GM12878 (cell line): ENCODE measurements around the gene STK11. TPM values are rescaled to one million over a fixed set of nuclear protein-coding genes. Genes with fewer than 3 reads are reported as not detected.
A peak's percentile ranks its signal among the peaks of the same experiment; 100 is the strongest.
"Not testable (repeated sequence)": the region's sequence is repeated elsewhere in the genome, so short reads cannot be mapped to it uniquely, and the experiment has no call there.

Experiments used
- ATAC-seq: fragments of 200-7000 bp; cut with Tn5 transposase; 3 replicates; pipeline ENCODE4 v1.9.1; 2020; ENCODE audit warnings: mild to moderate bottlenecking, moderate library complexity
- BruUV-seq: library from RNA; stranded (reverse); fragments of 400-500 nt; replicated peaks from 2 replicates; lab custom pipeline; 2021; lab: Mats Ljungman, UMichigan
- CTCF ChIA-PET: fragments of 300-600 bp; sonication (Branson Sonifier 250); formaldehyde crosslinking; extraction: SDS; loops from one replicate; lab custom pipeline; 2021; ENCODE audit warnings: inconsistent platforms; lab: Yijun Ruan, JAX
- POLR2A ChIA-PET: fragments of 350-600 bp; formaldehyde crosslinking; extraction: SDS; loops from one replicate; lab custom pipeline; 2021; ENCODE audit warnings: inconsistent platforms; lab: Charles Lee
- RAD21 ChIA-PET: fragments of 300-600 bp; sonication (Branson Sonifier 250); formaldehyde crosslinking; loops from one replicate; lab custom pipeline; 2023; ENCODE audit warnings: antibody characterized with exemption; ENCODE audit not compliant: unreplicated experiment; lab: Charles Lee
- SMC1A ChIA-PET: fragments of 300-600 bp; sonication (Branson Sonifier 250); formaldehyde crosslinking; loops from one replicate; lab custom pipeline; 2023; ENCODE audit not compliant: unreplicated experiment, uncharacterized antibody; lab: Charles Lee
- DNase-seq: peaks from one replicate; pipeline ENCODE4 v3.0.0-alpha.2; 2011; ENCODE audit warnings: low read depth, low spot score
- FAIRE-seq: peaks from 3 replicates; lab custom pipeline; 2011; peaks lifted over from hg19 to GRCh38; lab: Jason Lieb, UNC
- H2AFZ ChIP-seq: 2 replicates; pipeline ENCODE4 v1.6.0; 2011; ENCODE audit warnings: low read depth, low read length, control low read depth; ENCODE audit not compliant: control insufficient read depth
- H3K27ac ChIP-seq: 2 replicates; pipeline ENCODE4 v1.5.1; 2011; ENCODE audit warnings: control low read depth; ENCODE audit not compliant: control insufficient read depth, insufficient read depth
- H3K27me3 ChIP-seq, 2 experiments: replicated peaks in 1 of 2; 2 replicates each; pipeline versions ENCODE4 v1.6.0 to v1.6.1; 2011; ENCODE audit warnings: low read length in 1 of 2; ENCODE audit not compliant: control insufficient read depth in 2 of 2, insufficient read depth in 2 of 2
- H3K36me3 ChIP-seq, 2 experiments: 2 replicates each; pipeline ENCODE4 v1.5.1; 2011; ENCODE audit warnings: low read length in 1 of 2; ENCODE audit not compliant: control insufficient read depth in 2 of 2, insufficient read depth in 2 of 2
- H3K4me1 ChIP-seq: 2 replicates; pipeline ENCODE4 v1.6.1; 2011; ENCODE audit warnings: mild to moderate bottlenecking, low read length, moderate library complexity, mixed read lengths; ENCODE audit not compliant: control insufficient read depth, insufficient read depth
- H3K4me2 ChIP-seq: 2 replicates; pipeline ENCODE4 v1.6.0; 2011; ENCODE audit warnings: control low read depth; ENCODE audit not compliant: control insufficient read depth, insufficient read depth
- H3K4me3 ChIP-seq: fragments of 200-600 bp; sonication (generic); 2 replicates; pipeline ENCODE4 v1.5.1; 2016
- H3K79me2 ChIP-seq: 2 replicates; pipeline ENCODE4 v1.6.0; 2011; ENCODE audit warnings: low read length; ENCODE audit not compliant: control insufficient read depth, insufficient read depth
- H3K9ac ChIP-seq: 2 replicates; pipeline ENCODE4 v1.8.0; 2011; ENCODE audit warnings: low read length, control low read depth, mixed read lengths; ENCODE audit not compliant: control insufficient read depth, insufficient read depth
- H3K9me3 ChIP-seq: replicated peaks from 3 replicates; pipeline ENCODE4 v1.5.1; 2011; ENCODE audit warnings: mild to moderate bottlenecking, low read length; ENCODE audit not compliant: control insufficient read depth, insufficient read depth
- H4K20me1 ChIP-seq: 2 replicates; pipeline ENCODE4 v1.6.0; 2011; ENCODE audit not compliant: control insufficient read depth, insufficient read depth
- POLR2A ChIP-seq: IDR thresholded peaks from 2 replicates; pipeline ENCODE4 v1.6.1; 2011; ENCODE audit warnings: low read depth, mild to moderate bottlenecking, low read length
- YBX1 ChIP-seq: fragments of 450-650 bp; IDR thresholded peaks from 2 replicates; pipeline ENCODE4 v1.6.1; 2016; ENCODE audit warnings: antibody characterized with exemption
- WGBS: methylation state at CpG from one replicate; pipeline ENCODE4 v1.1.6; 2016; ENCODE audit warnings: low lambda C conversion rate; ENCODE audit not compliant: insufficient replicate concordance, insufficient coverage; ENCODE audit errors: missing lambda C conversion rate; 5-methylcytosine and 5-hydroxymethylcytosine counted together
- in situ Hi-C: fragments of 300-500 bp; cut with MboI; formaldehyde crosslinking; loops from 9 replicates; pipeline ENCODE4 v1.14.3; 2018; ENCODE audit warnings: mixed read lengths
- intact Hi-C: fragments of 100-400 bp; cut with micrococcal nuclease; formaldehyde crosslinking; loops from one replicate; pipeline ENCODE4 v1.14.2; 2022; ENCODE audit not compliant: unreplicated experiment
- polyA plus RNA-seq, 11 experiments: library from polyadenylated mRNA; depleted of rRNA in 4 of 11; unstranded in 6 of 11; stranded (reverse) in 5 of 11; fragments of >200 nt; fragmentation: Nextera tagmentation in 4 of 11; fragmentation: Illumina TruSeq in 1 of 11; extraction: Ambion mirVana in 4 of 11; extraction: Trizol in 1 of 11; gene quantifications; 1 replicate in 1 of 11; 2 replicates in 10 of 11; pipeline versions ENCODE4 v1.2.1 to v1.2.3, GENCODE V29; 2011 to 2016; ENCODE audit warnings: inconsistent platforms in 2 of 11, missing spikeins in 2 of 11, low read depth in 1 of 11
- total RNA-seq, 4 experiments: library from RNA; depleted of rRNA in 3 of 4; stranded (reverse); fragments of >200 nt in 3 of 4; fragmentation: Illumina TruSeq in 1 of 4; extraction: Trizol in 1 of 4; gene quantifications; 2 replicates each; pipeline versions ENCODE4 v1.2.1 to v1.2.3, GENCODE V29; 2013 to 2021

Gene STK11
- total and polyA plus RNA-seq, 10 of the 15 experiments (the other 5 are each of a cell fraction or from before 2014, with no cell fraction given) = 0.33 to 71.0 (median 23.8) TPM

GRCh38 chr19:1245494-1246264 is 40.1 kb downstream of the STK11 start:
- H3K4me3 ChIP-seq = no peak overlapping the region
- ChIA-PET POLR2A (interaction anchor here (2.5 to 7.7 kb wide), 2 partner anchors 14 to 20 kb away, joined by 12 to 184 read pairs; partner anchors contain the start of gene CIRBP), SMC1A (interaction anchor here (6.9 kb wide), 1 partner anchor 21 kb away, joined by 172 read pairs; the partner anchor contains the start of gene CIRBP), CTCF (interaction anchor here (0.6 to 6.1 kb wide), 4 partner anchors 13 to 233 kb away, joined by 3 to 363 read pairs (median 13); partner anchors contain the start of gene CIRBP), RAD21 (interaction anchor here (0.6 to 5.1 kb wide), 3 partner anchors 7 to 373 kb away, joined by 3 to 336 read pairs (median 15); partner anchors contain the start of gene CIRBP)
- DNase-seq (no peak), FAIRE-seq (no peak), ATAC-seq (no peak)
- H4K20me1 ChIP-seq = no peaks in the 10 kb centered on the region
- no peaks in the 10 kb centered on the region; a peak in 2 of 4 replicates for H3K36me3 ChIP-seq
- TF ChIP-seq POLR2A = 0 out of 2 replicates have a peak, but pooled peaks have one; percentile 29
- TF ChIP-seq YBX1 = no peak
- intact Hi-C loops (loop anchor here (10.0 kb wide), 1 partner anchor 321 kb away; the partner anchor contains the start of gene ARID3A), in situ Hi-C loops (no loop called here)
- no peak overlapping the region for H3K27ac ChIP-seq
- H3K9me3 ChIP-seq = no peaks in the 10 kb centered on the region
- H2AFZ ChIP-seq = no peak overlapping the region
- H3K79me2 ChIP-seq = peaks cover 28% of the 10 kb centered on the region
- H3K27me3 ChIP-seq = no peaks in the 10 kb centered on the region
- no TSS peak for BruUV-seq
- H3K4me2 ChIP-seq = no peak overlapping the region
- peaks cover 29% of the 10 kb centered on the region for H3K4me1 ChIP-seq
- 71% methylated on average over 17 of the region's 26 CpGs for WGBS
- H3K9ac ChIP-seq = no peak overlapping the region

- H3K4me3 ChIP-seq, H3K36me3 ChIP-seq, H3K9ac ChIP-seq, DNase-seq, H2AFZ ChIP-seq, FAIRE-seq, H3K4me2 ChIP-seq, H3K27me3 ChIP-seq, ATAC-seq, H3K9me3 ChIP-seq, in situ Hi-C loops, H4K20me1 ChIP-seq, BruUV-seq, H3K27ac ChIP-seq: not testable (repeated sequence)
- WGBS = 84% methylated on average over 24 of the region's 27 CpGs
- ChIA-PET POLR2A (interaction anchor here (7.7 kb wide), 1 partner anchor 19 kb away, joined by 184 read pairs; the partner anchor contains the start of gene CIRBP), SMC1A (interaction anchor here (6.9 kb wide), 1 partner anchor 20 kb away, joined by 172 read pairs; the partner anchor contains the start of gene CIRBP), RAD21 (interaction anchor here (0.6 to 5.1 kb wide), 2 partner anchors 21 to 123 kb away, joined by 3 to 336 read pairs; partner anchors contain the start of gene CIRBP), CTCF (interaction anchor here (0.6 to 1.3 kb wide), 2 partner anchors 18 to 20 kb away, joined by 3 to 6 read pairs; no protein-coding TSS in a partner anchor)
- Histone ChIP-seq H3K79me2 (peaks cover 36% of the 10 kb centered on the region), H3K4me1 (peaks cover 22% of the 10 kb centered on the region)
- intact Hi-C loops = loop anchor here (10.0 kb wide), 1 partner anchor 322 kb away; the partner anchor contains the start of gene ARID3A
Observed at GRCh38 chr19:1246265-1247087, 40.9 kb downstream of the STK11 start.
